T follicular helper cell (primary cell): ENCODE measurements around the gene OR4A47.
"Not testable (repeated sequence)": the region's sequence is repeated elsewhere in the genome, so short reads cannot be mapped to it uniquely, and the experiment has no call there.

Source experiments
- DNase-seq: peaks from one replicate; pipeline ENCODE4 v3.0.0-alpha.2; 2020; ENCODE audit warnings: low read depth
- total RNA-seq, 2 experiments: gene quantifications; one replicate each; lab custom pipeline; 2026; lab: John Stamatoyannopoulos, UW

Gene OR4A47
- 0 reads per million in 2 experiments for total RNA-seq

DNA sequence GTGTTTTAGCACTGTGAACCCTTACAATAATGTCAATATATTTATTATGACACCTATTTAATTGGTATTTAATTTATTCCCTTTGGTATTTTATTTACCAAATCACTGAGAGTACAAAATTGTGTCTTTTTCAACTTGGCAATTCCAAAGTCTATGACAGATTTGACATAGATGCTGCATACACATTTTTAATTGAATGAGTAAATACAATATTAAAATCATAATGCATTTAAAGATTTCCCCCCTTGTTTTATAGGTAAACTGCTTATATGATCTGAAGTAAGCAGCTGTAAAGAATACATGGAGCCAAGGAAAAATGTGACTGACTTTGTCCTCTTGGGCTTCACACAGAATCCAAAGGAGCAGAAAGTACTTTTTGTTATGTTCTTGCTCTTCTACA is at the start of gene OR4A47:
TSS of gene OR4A47 (plus strand) at position 301 of the 400 bp plus-strand sequence. CDS start at position 301, 0 bp downstream.
- not testable (repeated sequence) for DNase-seq

DNA sequence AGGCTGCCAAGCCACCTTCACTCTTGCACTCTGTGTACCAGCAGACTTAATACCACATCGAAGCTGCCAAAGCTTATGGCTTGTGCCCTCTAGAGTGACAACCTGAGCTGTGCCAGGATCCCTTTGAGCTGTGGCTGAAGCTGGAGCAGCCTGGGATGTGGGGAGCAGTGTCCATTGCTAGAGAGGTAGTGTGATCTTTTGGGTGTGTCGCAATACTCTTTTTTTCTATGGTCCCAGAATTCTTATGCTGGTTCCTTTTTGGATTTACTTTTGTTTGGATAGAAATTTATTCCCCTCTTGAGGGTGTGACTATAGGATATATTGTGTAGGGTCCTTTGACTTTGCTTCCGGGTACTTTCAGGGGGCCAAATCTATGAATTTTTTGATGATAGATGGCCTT is 32.7 kb upstream of the OR4A47 start:
- not testable (repeated sequence) for DNase-seq

DNA sequence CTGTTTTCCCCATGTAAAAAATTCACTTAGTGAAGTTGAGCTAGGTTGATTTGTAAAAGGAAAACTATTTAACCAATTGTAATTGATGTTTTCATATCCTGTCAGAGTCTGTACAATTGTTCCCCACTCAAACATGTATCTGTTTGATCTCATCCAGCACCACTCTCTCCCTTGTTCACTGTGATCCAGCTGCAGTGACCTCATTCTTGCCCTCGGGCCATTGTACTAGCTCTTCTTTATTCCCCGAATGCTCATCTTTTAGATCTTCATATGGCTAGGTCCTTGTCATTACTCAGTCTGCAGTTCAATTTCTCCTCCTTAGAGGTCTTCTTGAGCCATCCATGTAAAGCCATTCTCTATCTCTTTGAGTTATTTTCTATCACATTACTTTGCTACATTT is 14.6 kb upstream of the OR4A47 start:
- DNase-seq: not testable (repeated sequence)

- not testable (repeated sequence) for DNase-seq
Observed at GRCh38 chr11:48474703-48475102, 13.9 kb upstream of the OR4A47 start.

DNA sequence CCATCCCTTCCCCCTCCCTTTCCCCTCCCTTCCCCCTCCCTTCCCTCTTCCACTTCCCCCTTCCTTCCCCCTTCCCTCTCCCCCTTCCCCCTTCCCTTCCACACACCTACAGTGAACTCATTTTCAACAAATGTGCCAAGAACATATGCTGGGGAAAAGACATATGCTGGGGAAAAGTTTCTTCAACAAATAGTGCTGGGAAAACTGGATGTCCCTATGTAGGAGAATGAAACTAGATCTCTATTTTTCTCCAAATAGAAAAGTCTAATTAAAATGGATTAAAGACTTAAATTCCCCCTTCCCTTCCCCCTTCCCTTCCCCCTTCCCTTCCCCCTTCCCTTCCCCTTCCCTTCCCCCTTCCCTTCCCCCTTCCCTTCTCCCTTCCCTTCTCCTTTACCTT is 17.6 kb downstream of the OR4A47 start:
- not testable (repeated sequence) for DNase-seq

- DNase-seq: no peak
Observed at GRCh38 chr11:48538991-48539390, 50.4 kb downstream of the OR4A47 start.
